ENCODE measurements around the gene FASTK. TPM values are rescaled to one million over a fixed set of nuclear protein-coding genes. Genes with fewer than 3 reads are reported as not detected.

The FASTK gene
- polyA plus RNA-seq, result 27.2 to 39.3 TPM (median 31.4 TPM) in 3 replicates
- 4.9 TPM for polyA plus RNA-seq (2011; ENCODE audit: low read depth)
- 24.1 and 41.9 TPM in 2 replicates for polyA plus RNA-seq (2011; cell fraction: cytosol; rRNA removed)
- polyA plus RNA-seq (2011; cell fraction: nucleus; rRNA removed), result 79.8 and 106 TPM in 2 replicates
- 38.7 and 40.3 TPM in 2 replicates for polyA plus RNA-seq (2012; ENCODE audit: low replicate concordance)
- 24.6 to 70.6 TPM (median 30.1 TPM) in 3 replicates for polyA minus RNA-seq
- 36.4 TPM for polyA minus RNA-seq (2011; cell fraction: cytosol; rRNA and poly(A)+ RNA removed)
- 25.5 and 28.4 TPM in 2 replicates for polyA minus RNA-seq (2011; cell fraction: nucleus; rRNA and poly(A)+ RNA removed)

GRCh38 chr7:151080522-151081169 is at the start of gene FASTK:
Gene FASTK (minus strand): TSS chr7:151080809. CDS start chr7:151080766, 43 bp downstream.
- peak within 1 kb of the TSS; percentile 67 for H3K27ac ChIP-seq (ENCODE audit: control insufficient read depth, insufficient read depth, low read length)
- peaks cover 28% of the 10 kb centered on the region for H3K79me2 ChIP-seq (ENCODE audit: control insufficient read depth, insufficient read depth, low read length)
- H3K4me1 ChIP-seq (ENCODE audit: control insufficient read depth, extremely low read depth, insufficient read depth, low read length), result peaks cover 26% of the 10 kb centered on the region
- H3K4me3 ChIP-seq (ENCODE audit: control insufficient read depth in 2 of 3, extremely low read depth in 1 of 3, insufficient read depth in 2 of 3, low read depth in 1 of 3, low read length in 3 of 3), result peak within 1 kb of the TSS; percentile 68 to 92 (median 79)
- dilution Hi-C loops (cut with MboI; ENCODE audit: extremely low pct_ligation_motif_present, low sequenced_read_pairs), result no loop called here
- peak within 1 kb of the TSS; percentile 97 for H3K4me2 ChIP-seq (ENCODE audit: control insufficient read depth, extremely low read depth, insufficient read depth, low read depth, low read length)
- no peaks in the 10 kb centered on the region for H3K9me3 ChIP-seq (ENCODE audit: control insufficient read depth, low read depth, low read length)
- H3K9me1 ChIP-seq (ENCODE audit: control insufficient read depth, extremely low read depth, insufficient read depth, low read length), result no peaks in the 10 kb centered on the region
- no peaks in the 10 kb centered on the region for H3K27me3 ChIP-seq (ENCODE audit: control insufficient read depth, extremely low read depth, insufficient read depth, low read length)
- peaks cover 6 to 14% of the 10 kb centered on the region in 2 experiments for H3K36me3 ChIP-seq (ENCODE audit: control insufficient read depth in 2 of 2, extremely low read depth in 1 of 2, insufficient read depth in 2 of 2, low read length in 2 of 2)
- peak within 1 kb of the TSS; percentile 39 for H2AFZ ChIP-seq (ENCODE audit: control insufficient read depth, low read length)
- TF ChIP-seq CTCF (optimal IDR thresholded peaks at IDR 0.05 in 1 of 3, IDR thresholded peaks at IDR 0.05 in 1 of 3, conservative IDR thresholded peaks at IDR 0.05 in 1 of 3; ENCODE audit: extremely low read depth in 1 of 3, insufficient read depth in 2 of 3, low read length in 3 of 3) (no peak), EZH2 (IDR thresholded peaks at IDR 0.05; ENCODE audit: low read length) (no peak)
- no peak for FAIRE-seq
- H3K9ac ChIP-seq (ENCODE audit: control insufficient read depth, extremely low read depth, insufficient read depth, low read length), result peak within 1 kb of the TSS; percentile 79
- DNase-seq (ENCODE audit: low read depth, low spot score), result no peak
- no peaks in the 10 kb centered on the region for H4K20me1 ChIP-seq (ENCODE audit: control insufficient read depth, extremely low read depth, insufficient read depth, low read length)

- Histone ChIP-seq H4K20me1 (ENCODE audit: control insufficient read depth, extremely low read depth, insufficient read depth, low read length) (peaks cover 17% of the 10 kb centered on the region), H3K9me3 (ENCODE audit: control insufficient read depth, low read depth, low read length) (no peaks in the 10 kb centered on the region), H3K9me1 (ENCODE audit: control insufficient read depth, extremely low read depth, insufficient read depth, low read length) (no peaks in the 10 kb centered on the region), H3K4me2 (ENCODE audit: control insufficient read depth, extremely low read depth, insufficient read depth, low read depth, low read length) (no peak overlapping the region), H3K27me3 (ENCODE audit: control insufficient read depth, extremely low read depth, insufficient read depth, low read length) (no peaks in the 10 kb centered on the region), H3K4me1 (ENCODE audit: control insufficient read depth, extremely low read depth, insufficient read depth, low read length) (peaks cover 7% of the 10 kb centered on the region), H3K4me3 (ENCODE audit: control insufficient read depth in 2 of 3, extremely low read depth in 1 of 3, insufficient read depth in 2 of 3, low read depth in 1 of 3, low read length in 3 of 3) (no peak overlapping the region), H2AFZ (ENCODE audit: control insufficient read depth, low read length) (no peak overlapping the region), H3K27ac (ENCODE audit: control insufficient read depth, insufficient read depth, low read length) (no peak overlapping the region), H3K9ac (ENCODE audit: control insufficient read depth, extremely low read depth, insufficient read depth, low read length) (no peak overlapping the region), H3K36me3 (ENCODE audit: control insufficient read depth in 2 of 2, extremely low read depth in 1 of 2, insufficient read depth in 2 of 2, low read length in 2 of 2) (peaks cover 38 to 57% of the 10 kb centered on the region in 2 experiments), H3K79me2 (ENCODE audit: control insufficient read depth, insufficient read depth, low read length) (peaks cover 12% of the 10 kb centered on the region)
- FAIRE-seq, result no peak
- DNase-seq (ENCODE audit: low read depth, low spot score), result no peak
- dilution Hi-C loops (cut with MboI; ENCODE audit: extremely low pct_ligation_motif_present, low sequenced_read_pairs), result no loop called here
- no peak for TF ChIP-seq EZH2 (IDR thresholded peaks at IDR 0.05; ENCODE audit: low read length)
- TF ChIP-seq CTCF (optimal IDR thresholded peaks at IDR 0.05 in 1 of 3, IDR thresholded peaks at IDR 0.05 in 1 of 3, conservative IDR thresholded peaks at IDR 0.05 in 1 of 3; ENCODE audit: extremely low read depth in 1 of 3, insufficient read depth in 2 of 3, low read length in 3 of 3), result no peak
Measured at GRCh38 chr7:151129960-151130591, 49.5 kb upstream of the FASTK start.

All from keratinocyte (primary cell).